Neural cell (in vitro differentiated cells): ENCODE data around the gene WWTR1.

ENCODE experiments used
- CTCF ChIP-seq: fragments of 450-650 bp; IDR thresholded peaks from 2 replicates; pipeline ENCODE4 v1.5.1; 2014; ENCODE audit warnings: antibody characterized with exemption, mild to moderate bottlenecking, moderate library complexity; ENCODE audit not compliant: poor library complexity, severe bottlenecking
- EP300 ChIP-seq: fragments of 450-650 bp; conservative IDR thresholded peaks from 2 replicates; pipeline ENCODE4 v1.6.1; 2014; ENCODE audit warnings: antibody characterized with exemption, mild to moderate bottlenecking, moderate library complexity; ENCODE audit not compliant: poor library complexity, severe bottlenecking
- MXI1 ChIP-seq: fragments of 450-650 bp; conservative IDR thresholded peaks from 2 replicates; pipeline ENCODE4 v1.6.1; 2014; ENCODE audit warnings: antibody characterized with exemption, mild to moderate bottlenecking; ENCODE audit not compliant: poor library complexity, severe bottlenecking
- POLR2AphosphoS5 ChIP-seq: IDR thresholded peaks from 2 replicates; pipeline ENCODE4 v1.6.1; 2012
- RAD21 ChIP-seq: fragments of 450-650 bp; conservative IDR thresholded peaks from 2 replicates; pipeline ENCODE4 v1.6.1; 2014; ENCODE audit warnings: antibody characterized with exemption, mild to moderate bottlenecking, moderate library complexity
- REST ChIP-seq: IDR thresholded peaks from 2 replicates; pipeline ENCODE4 v1.6.1; 2012; ENCODE audit warnings: borderline replicate concordance
- SMC3 ChIP-seq: fragments of 450-650 bp; conservative IDR thresholded peaks from 2 replicates; pipeline ENCODE4 v1.6.1; 2014; ENCODE audit warnings: antibody characterized with exemption, mild to moderate bottlenecking, moderate library complexity; ENCODE audit not compliant: poor library complexity
- TAF1 ChIP-seq: IDR thresholded peaks from 2 replicates; pipeline ENCODE4 v1.6.1; 2012; ENCODE audit warnings: low read depth

GRCh38 chr3:149611149-149611548 lies 46.7 kb downstream of the WWTR1 start:
- TF ChIP-seq REST (no peak), CTCF (no peak), TAF1 (no peak), POLR2AphosphoS5 (no peak), RAD21 (no peak), EP300 (no peak), SMC3 (no peak), MXI1 (no peak)
